H9 (cell line): ENCODE data around the gene SLC19A1. TPM values are rescaled to one million over a fixed set of nuclear protein-coding genes. Genes with fewer than 3 reads are reported as not detected.

Experiments
- DNase-seq: peaks from one replicate; pipeline ENCODE4 v3.0.0-alpha.2; 2017
- H2AFZ ChIP-seq: one replicate; pipeline ENCODE4 v1.6.1; 2013; ENCODE audit warnings: mild to moderate bottlenecking, low read length, control low read depth, moderate library complexity
- H2AK5ac ChIP-seq: 2 replicates; pipeline ENCODE4 v1.6.1; 2013; ENCODE audit warnings: low read length, control low read depth, mixed read lengths; ENCODE audit not compliant: insufficient read length
- H2BK120ac ChIP-seq: one replicate; pipeline ENCODE4 v1.6.1; 2013; ENCODE audit warnings: low read depth, mild to moderate bottlenecking, low read length, control low read depth, inconsistent platforms; ENCODE audit not compliant: poor library complexity, severe bottlenecking
- H2BK12ac ChIP-seq: 2 replicates; pipeline ENCODE4 v1.6.1; 2013; ENCODE audit warnings: low read length, control low read depth, mixed read lengths, low read depth; ENCODE audit not compliant: insufficient read length
- H2BK15ac ChIP-seq: 2 replicates; pipeline ENCODE4 v1.6.1; 2013; ENCODE audit warnings: low read depth, low read length, control low read depth
- H2BK20ac ChIP-seq: one replicate; pipeline ENCODE4 v1.6.1; 2013; ENCODE audit warnings: low read depth, mild to moderate bottlenecking, low read length, control low read depth, inconsistent platforms; ENCODE audit not compliant: poor library complexity, severe bottlenecking
- H2BK5ac ChIP-seq: 2 replicates; pipeline ENCODE4 v1.6.1; 2013; ENCODE audit warnings: low read length, control low read depth, mixed read lengths; ENCODE audit not compliant: insufficient read length
- H3K14ac ChIP-seq: 2 replicates; pipeline ENCODE4 v1.6.1; 2013; ENCODE audit warnings: low read length, control low read depth; ENCODE audit not compliant: insufficient read depth
- H3K18ac ChIP-seq: 2 replicates; pipeline ENCODE4 v1.6.1; 2013; ENCODE audit warnings: low read depth, mild to moderate bottlenecking, mixed read lengths, low read length, control low read depth; ENCODE audit not compliant: insufficient read length
- H3K23ac ChIP-seq: 2 replicates; pipeline ENCODE4 v1.6.1; 2013; ENCODE audit warnings: low read length, control low read depth, mixed read lengths, low read depth; ENCODE audit not compliant: insufficient read length
- H3K23me2 ChIP-seq: 2 replicates; pipeline ENCODE4 v1.6.1; 2013; ENCODE audit warnings: low read depth, mild to moderate bottlenecking, mixed read lengths, low read length, control low read depth; ENCODE audit not compliant: insufficient read length, poor library complexity, severe bottlenecking
- H3K27ac ChIP-seq: 2 replicates; pipeline ENCODE4 v1.5.1; 2013; ENCODE audit warnings: low read length, control low read depth, mixed read lengths, low read depth; ENCODE audit not compliant: insufficient read length
- H3K27me3 ChIP-seq: 2 replicates; pipeline ENCODE4 v1.6.1; 2013; ENCODE audit warnings: low read length, control low read depth, inconsistent platforms; ENCODE audit not compliant: insufficient read depth
- H3K4ac ChIP-seq: 2 replicates; pipeline ENCODE4 v1.6.1; 2013; ENCODE audit warnings: low read depth, mild to moderate bottlenecking, control low read depth, inconsistent platforms, low read length, moderate library complexity
- H3K4me1 ChIP-seq: 2 replicates; pipeline ENCODE4 v1.6.1; 2013; ENCODE audit warnings: low read length, control low read depth, inconsistent platforms; ENCODE audit not compliant: insufficient read depth
- H3K4me2 ChIP-seq: 2 replicates; pipeline ENCODE4 v1.6.1; 2013; ENCODE audit warnings: low read length, control low read depth, mixed read lengths; ENCODE audit not compliant: insufficient read length, insufficient read depth
- H3K56ac ChIP-seq: 2 replicates; pipeline ENCODE4 v1.6.1; 2013; ENCODE audit warnings: low read depth, mild to moderate bottlenecking, mixed read lengths, low read length, control low read depth; ENCODE audit not compliant: insufficient read length
- H3K79me1 ChIP-seq: 2 replicates; pipeline ENCODE4 v1.6.1; 2013; ENCODE audit warnings: low read depth, mild to moderate bottlenecking, moderate library complexity, low read length, control low read depth, inconsistent platforms; ENCODE audit not compliant: insufficient read depth, poor library complexity, severe bottlenecking
- H3K79me2 ChIP-seq: 2 replicates; pipeline ENCODE4 v1.6.1; 2013; ENCODE audit warnings: low read length, control low read depth, inconsistent platforms; ENCODE audit not compliant: insufficient read depth
- H3K9ac ChIP-seq: 2 replicates; pipeline ENCODE4 v1.6.1; 2013; ENCODE audit warnings: low read length, control low read depth, mixed read lengths; ENCODE audit not compliant: insufficient read length; ENCODE audit errors: extremely low read depth
- H3K9me3 ChIP-seq: one replicate; pipeline ENCODE4 v1.6.1; 2013; ENCODE audit warnings: low read depth, low read length, inconsistent platforms; ENCODE audit not compliant: control insufficient read depth
- H3T11ph ChIP-seq: one replicate; pipeline ENCODE4 v1.6.1; 2013; ENCODE audit warnings: mild to moderate bottlenecking, low read length, control low read depth, inconsistent platforms
- H4K20me1 ChIP-seq: one replicate; pipeline ENCODE4 v1.6.1; 2013; ENCODE audit not compliant: control insufficient read depth, insufficient read length, insufficient read depth
- H4K5ac ChIP-seq: 2 replicates; pipeline ENCODE4 v1.6.1; 2013; ENCODE audit warnings: low read depth, mild to moderate bottlenecking, mixed read lengths, low read length, control low read depth; ENCODE audit not compliant: insufficient read length
- H4K8ac ChIP-seq: replicated peaks from 2 replicates; pipeline ENCODE4 v1.6.1; 2013; ENCODE audit warnings: low read length, control low read depth, mixed read lengths, low read depth; ENCODE audit not compliant: insufficient read length
- H4K91ac ChIP-seq: 2 replicates; pipeline ENCODE4 v1.6.1; 2013; ENCODE audit warnings: low read depth, mild to moderate bottlenecking, moderate library complexity, mixed read lengths, low read length, control low read depth; ENCODE audit not compliant: insufficient read length
- H3K27ac Mint-ChIP-seq, 3 experiments: 2 replicates in 2 of 3; 3 replicates in 1 of 3; pipeline ENCODE4 v1.8.0; 2020 to 2021; ENCODE audit warnings: mixed read lengths in 3 of 3, mild to moderate bottlenecking in 1 of 3, moderate library complexity in 1 of 3
- H3K27me3 Mint-ChIP-seq: 2 replicates; pipeline ENCODE4 v1.8.0; 2021; ENCODE audit warnings: low read depth, mild to moderate bottlenecking, moderate library complexity, mixed read lengths
- H3K36me3 Mint-ChIP-seq, 3 experiments: 2 replicates in 2 of 3; 3 replicates in 1 of 3; pipeline ENCODE4 v1.8.0; 2020 to 2021; ENCODE audit warnings: low read depth in 3 of 3, mixed read lengths in 3 of 3; ENCODE audit not compliant: insufficient read depth in 1 of 3
- H3K4me1 Mint-ChIP-seq, 2 experiments: 2 replicates each; pipeline ENCODE4 v1.8.0; 2020; ENCODE audit warnings: mixed read lengths in 2 of 2
- H3K4me3 Mint-ChIP-seq, 2 experiments: 2 replicates in 1 of 2; 3 replicates in 1 of 2; pipeline ENCODE4 v1.8.0; 2020 to 2021; ENCODE audit warnings: mild to moderate bottlenecking in 2 of 2, mixed read lengths in 2 of 2, moderate library complexity in 1 of 2
- H3K9me3 Mint-ChIP-seq, 2 experiments: 2 replicates in 1 of 2; 3 replicates in 1 of 2; pipeline ENCODE4 v1.8.0; 2020; ENCODE audit warnings: mild to moderate bottlenecking in 2 of 2, mixed read lengths in 2 of 2, moderate library complexity in 1 of 2
- CTCF ChIP-seq: fragments of 200-600 bp; sonication (generic); conservative IDR thresholded peaks from 3 replicates; pipeline ENCODE4 v1.8.0; 2021; ENCODE audit warnings: antibody characterized with exemption, mild to moderate bottlenecking
- WGBS: extraction: QIAGEN DNeasy Blood & Tissue Kit; methylation state at CpG from one replicate; pipeline ENCODE4 v1.1.7; 2013; ENCODE audit warnings: missing lambda C conversion rate, low lambda C conversion rate, mixed read lengths; ENCODE audit not compliant: insufficient read length; ENCODE audit errors: extremely low coverage; 5-methylcytosine and 5-hydroxymethylcytosine counted together
- total RNA-seq: library from RNA; stranded (reverse); gene quantifications from 2 replicates; pipeline ENCODE4 v1.2.1, GENCODE V29; 2021

SLC19A1 gene
- total RNA-seq, 1 experiment from 2014 or later, result 32.4 TPM

GRCh38 chr21:45519182-45519581 is 23.1 kb downstream of the SLC19A1 start:
- Mint-ChIP-seq H3K4me3 (no peak overlapping the region), H3K4me1 (no peaks in the 10 kb centered on the region), H3K27me3 (peaks cover 11% of the 10 kb centered on the region), H3K27ac (no peak overlapping the region), H3K36me3 (peaks cover 58 to 69% (median 69%) of the 10 kb centered on the region in 3 experiments), H3K9me3 (peaks cover 46 to 52% of the 10 kb centered on the region in 2 experiments)
- TF ChIP-seq CTCF, result no peak
- Histone ChIP-seq H3K14ac (no peak overlapping the region), H2BK5ac (no peak overlapping the region), H3K9me3 (peaks cover 3% of the 10 kb centered on the region), H3K27ac (no peak overlapping the region), H3K9ac (no peak overlapping the region), H3K23me2 (no peaks in the 10 kb centered on the region), H2AFZ (no peak overlapping the region), H3K27me3 (no peaks in the 10 kb centered on the region), H2BK120ac (no peak overlapping the region), H4K91ac (no peak overlapping the region), H2AK5ac (no peak overlapping the region), H4K8ac (no peak overlapping the region), H3T11ph (no peak overlapping the region), H2BK20ac (no peak overlapping the region), H2BK15ac (no peak overlapping the region), H3K4ac (no peak overlapping the region), H3K4me2 (no peak overlapping the region), H3K18ac (no peak overlapping the region), H3K79me2 (no peaks in the 10 kb centered on the region), H3K23ac (no peak overlapping the region), H2BK12ac (no peak overlapping the region), H4K5ac (no peak overlapping the region), H3K4me1 (no peaks in the 10 kb centered on the region), H4K20me1 (no peaks in the 10 kb centered on the region), H3K79me1 (no peaks in the 10 kb centered on the region), H3K56ac (no peak overlapping the region)
- no CpG with 5 or more reads among the region's 4 CpGs for WGBS
- DNase-seq, result no peak
